Muscle layer of colon (tissue), 2 donors: ENCODE measurements around the gene ADARB1.

Experiments used
- H3K27ac ChIP-seq: one replicate; pipeline ENCODE4 v1.7.0; 2013; ENCODE audit warnings: low read depth, mild to moderate bottlenecking, low read length, moderate library complexity
- H3K27me3 ChIP-seq, 2 donors: one replicate each; pipeline ENCODE4 v1.7.0; 2013; ENCODE audit warnings: low read length in 2 of 2, mild to moderate bottlenecking in 2 of 2; ENCODE audit not compliant: insufficient read depth in 2 of 2, control insufficient read depth in 1 of 2
- H3K36me3 ChIP-seq: one replicate; pipeline ENCODE4 v1.7.0; 2013; ENCODE audit warnings: mild to moderate bottlenecking, low read length; ENCODE audit not compliant: insufficient read depth
- H3K4me1 ChIP-seq: one replicate; pipeline ENCODE4 v1.7.0; 2013; ENCODE audit warnings: mild to moderate bottlenecking, low read length; ENCODE audit not compliant: insufficient read depth
- H3K4me3 ChIP-seq, 2 donors: one replicate each; pipeline ENCODE4 v1.7.0; 2013; ENCODE audit warnings: low read length in 2 of 2, low read depth in 1 of 2, mild to moderate bottlenecking in 1 of 2, moderate library complexity in 1 of 2
- H3K9ac ChIP-seq: one replicate; pipeline ENCODE4 v1.7.0; 2013; ENCODE audit warnings: low read length
- H3K9me3 ChIP-seq: one replicate; pipeline ENCODE4 v1.7.0; 2013; ENCODE audit warnings: mild to moderate bottlenecking, low read length
- donor health status: abdominal sarcoma.
- donor health status: Adenocarcinoma of cecum.

ADARB1 gene

DNA sequence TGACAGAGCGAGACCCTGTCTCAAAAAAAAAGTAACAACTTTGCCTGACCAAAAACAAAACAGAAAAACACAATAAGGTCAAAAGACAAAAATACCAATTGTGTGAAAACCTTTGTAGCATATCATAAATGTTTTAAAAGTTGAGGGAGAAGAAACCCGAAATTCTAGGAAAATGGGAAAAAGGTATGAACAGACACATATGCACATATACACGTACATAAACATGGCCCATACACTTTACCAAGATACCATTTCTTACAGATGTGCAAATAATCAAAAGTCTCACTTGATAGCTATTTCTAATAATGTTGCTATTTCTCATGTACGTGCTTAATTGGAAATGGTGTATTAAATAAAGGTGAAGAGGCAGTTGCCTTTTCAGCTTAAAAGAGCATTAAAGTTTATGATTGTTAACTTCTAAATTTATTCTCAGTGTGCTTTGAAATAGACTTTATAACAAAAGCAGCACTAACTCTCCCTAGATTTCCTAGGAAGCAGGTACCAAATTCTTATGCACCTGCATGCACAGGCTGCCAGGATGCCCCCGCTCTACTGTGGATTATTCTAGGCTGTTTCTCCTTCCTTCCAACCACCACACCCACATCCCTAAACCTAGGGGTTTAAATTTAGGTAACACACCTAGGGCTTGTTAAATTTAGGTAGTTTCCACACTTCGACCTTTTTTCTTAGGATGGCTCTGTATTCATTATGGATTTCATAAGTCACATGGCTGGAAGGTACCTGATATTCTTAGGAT, 33.8 kb downstream of the ADARB1 start:
- Histone ChIP-seq H3K4me3 (no peak overlapping the region), H3K27me3 (no peaks in the 10 kb centered on the region), H3K4me1 (peaks cover 53% of the 10 kb centered on the region), H3K9ac (no peak overlapping the region), H3K27ac (no peak overlapping the region), H3K36me3 (no peaks in the 10 kb centered on the region), H3K9me3 (no peaks in the 10 kb centered on the region)

DNA sequence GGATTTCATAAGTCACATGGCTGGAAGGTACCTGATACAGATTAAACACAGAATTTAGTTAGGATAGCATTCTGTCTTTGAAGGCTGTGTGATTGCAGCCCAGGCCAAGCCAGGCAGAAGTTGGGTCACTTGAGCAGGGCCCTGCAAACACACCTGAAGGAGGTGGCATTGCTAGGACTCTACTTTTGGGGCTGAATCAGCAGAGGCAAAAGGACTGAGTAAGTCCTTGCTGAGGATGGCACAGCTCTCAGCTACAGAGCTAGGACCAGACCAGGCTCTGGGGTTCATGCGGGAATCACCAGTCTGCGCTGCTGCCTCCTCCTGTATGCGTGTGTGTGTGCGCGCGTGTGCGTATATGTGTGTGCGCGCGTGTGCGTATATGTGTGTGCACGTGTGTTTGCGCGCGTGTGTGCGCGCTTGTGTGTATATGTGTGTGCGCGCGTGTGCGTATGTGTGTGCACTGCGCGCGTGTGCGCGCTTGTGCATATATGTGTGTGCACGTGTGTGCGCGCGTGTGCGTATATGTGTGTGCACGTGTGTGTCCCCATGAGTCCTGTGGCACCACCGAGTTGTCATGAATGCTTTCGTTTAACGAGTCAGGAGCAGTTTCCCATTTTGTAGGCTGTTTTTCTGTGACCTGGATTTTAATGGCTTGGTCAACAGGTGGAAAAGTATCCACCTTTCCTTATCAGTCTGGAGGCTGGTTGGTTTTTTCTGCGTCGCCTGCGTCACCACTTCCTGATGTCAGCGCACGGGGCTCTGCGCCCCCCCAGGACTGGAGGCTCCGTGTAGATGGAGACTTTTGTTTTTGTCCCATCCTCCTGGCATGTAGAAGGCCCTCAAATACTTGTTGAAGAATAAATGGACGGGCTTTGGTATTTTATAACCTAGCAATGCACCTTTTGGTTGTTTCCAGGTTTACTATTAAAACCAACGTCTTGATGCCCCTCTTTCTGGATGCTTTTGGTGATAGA, 34.7 kb downstream of the ADARB1 start:
- Histone ChIP-seq H3K4me3 (no peak overlapping the region), H3K9ac (no peak overlapping the region), H3K4me1 (peaks cover 53% of the 10 kb centered on the region), H3K36me3 (no peaks in the 10 kb centered on the region), H3K27ac (no peak overlapping the region), H3K9me3 (no peaks in the 10 kb centered on the region), H3K27me3 (no peaks in the 10 kb centered on the region)

DNA sequence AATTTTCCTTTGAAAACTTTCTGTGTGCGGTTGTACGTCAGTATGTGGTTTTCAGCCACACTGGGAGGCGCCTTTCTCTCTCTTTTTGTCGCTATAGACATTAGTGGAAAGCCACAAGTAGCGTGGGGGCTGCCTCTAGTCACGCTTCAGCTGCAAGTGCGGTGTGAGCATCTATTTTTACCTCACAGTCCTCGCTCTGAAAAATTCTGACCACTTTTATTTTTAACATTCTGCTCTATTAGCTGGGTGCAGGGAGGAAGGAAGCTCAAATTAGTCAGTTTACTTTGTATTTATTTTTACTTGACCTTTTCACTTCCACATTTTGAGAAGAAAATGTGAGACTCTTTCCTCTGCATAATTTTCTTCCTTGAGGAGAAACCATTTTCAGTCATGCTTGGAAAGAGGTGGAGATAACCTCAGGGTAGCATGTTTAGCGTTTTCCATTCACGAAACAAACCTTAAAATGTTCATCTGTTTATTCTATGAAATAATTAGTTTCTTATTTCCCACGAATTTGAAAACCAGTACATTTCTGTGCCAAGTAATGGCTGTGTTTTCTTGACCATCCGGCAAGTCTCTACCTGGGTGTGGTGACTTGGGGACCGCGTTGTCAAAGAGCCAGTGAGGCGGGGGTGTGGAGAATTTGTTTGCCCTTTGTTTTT, 35.6 kb downstream of the ADARB1 start:
- Histone ChIP-seq H3K9me3 (no peaks in the 10 kb centered on the region), H3K4me1 (peaks cover 53% of the 10 kb centered on the region), H3K9ac (no peak overlapping the region), H3K27ac (no peak overlapping the region), H3K4me3 (no peak overlapping the region), H3K36me3 (no peaks in the 10 kb centered on the region), H3K27me3 (no peaks in the 10 kb centered on the region)

DNA sequence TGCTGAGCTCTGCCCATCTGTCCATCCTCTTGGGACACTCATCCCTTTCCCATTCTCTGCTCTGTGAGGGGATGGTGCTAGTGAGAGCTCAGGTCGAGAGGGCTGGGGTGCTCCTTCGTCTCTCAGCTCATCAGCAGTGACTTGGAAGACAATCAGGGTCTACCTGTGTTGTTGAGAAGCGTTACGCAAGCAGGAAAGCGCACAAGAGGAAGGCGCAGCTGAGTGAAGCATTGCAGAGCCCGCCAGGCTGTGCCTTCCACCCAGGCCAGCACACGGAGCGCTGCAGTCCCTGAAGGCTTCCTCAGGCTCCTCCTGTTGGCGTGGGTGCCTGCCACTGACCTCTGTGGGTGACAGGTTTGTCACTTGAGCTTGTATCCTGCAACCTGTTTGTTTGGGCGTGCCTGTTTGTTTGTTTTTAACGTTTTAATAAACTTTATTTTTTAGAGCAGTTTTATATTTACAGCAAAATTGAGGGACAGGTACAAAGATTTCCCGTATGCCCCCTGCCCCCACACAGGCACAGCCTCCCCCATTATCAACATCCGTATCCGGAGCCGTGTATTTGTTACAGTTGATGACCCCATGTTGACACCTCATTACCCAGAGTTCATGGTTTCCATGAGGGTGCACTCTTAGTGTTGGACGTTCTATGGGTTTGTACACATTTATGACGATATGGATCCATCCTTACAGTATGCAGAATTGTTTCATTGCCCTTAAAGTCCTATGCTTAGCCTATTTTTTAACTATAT, 36.7 kb downstream of the ADARB1 start:
- H3K36me3 ChIP-seq, result no peaks in the 10 kb centered on the region
- no peak overlapping the region for H3K9ac ChIP-seq
- H3K27ac ChIP-seq, result no peak overlapping the region
- H3K4me1 ChIP-seq, result peaks cover 45% of the 10 kb centered on the region
- no peaks in the 10 kb centered on the region for H3K9me3 ChIP-seq
- no peak overlapping the region for H3K4me3 ChIP-seq
- H3K27me3 ChIP-seq, result no peaks in the 10 kb centered on the region

DNA sequence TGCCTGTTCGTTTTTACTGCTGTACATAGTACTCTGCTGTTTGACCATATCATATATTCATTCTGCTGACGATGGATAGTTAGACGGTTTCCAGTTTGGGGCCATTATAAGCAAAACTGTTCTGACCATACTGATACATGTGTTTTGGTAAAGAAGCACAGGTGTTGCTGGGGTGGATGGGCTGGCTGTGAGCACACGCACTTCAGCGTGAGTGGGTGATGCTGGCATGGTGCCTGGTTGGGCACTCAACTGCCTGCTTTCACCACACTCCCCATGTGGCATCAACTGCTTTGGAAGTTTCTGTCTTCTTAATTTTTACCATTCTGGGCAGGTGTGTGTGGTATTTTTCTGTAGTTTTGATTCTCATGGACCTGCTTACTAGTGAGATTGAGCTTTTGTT, 37.3 kb downstream of the ADARB1 start:
- Histone ChIP-seq H3K9ac (no peak overlapping the region), H3K4me3 (no peak overlapping the region), H3K36me3 (no peaks in the 10 kb centered on the region), H3K4me1 (peaks cover 38% of the 10 kb centered on the region), H3K9me3 (no peaks in the 10 kb centered on the region), H3K27ac (no peak overlapping the region), H3K27me3 (no peaks in the 10 kb centered on the region)

DNA sequence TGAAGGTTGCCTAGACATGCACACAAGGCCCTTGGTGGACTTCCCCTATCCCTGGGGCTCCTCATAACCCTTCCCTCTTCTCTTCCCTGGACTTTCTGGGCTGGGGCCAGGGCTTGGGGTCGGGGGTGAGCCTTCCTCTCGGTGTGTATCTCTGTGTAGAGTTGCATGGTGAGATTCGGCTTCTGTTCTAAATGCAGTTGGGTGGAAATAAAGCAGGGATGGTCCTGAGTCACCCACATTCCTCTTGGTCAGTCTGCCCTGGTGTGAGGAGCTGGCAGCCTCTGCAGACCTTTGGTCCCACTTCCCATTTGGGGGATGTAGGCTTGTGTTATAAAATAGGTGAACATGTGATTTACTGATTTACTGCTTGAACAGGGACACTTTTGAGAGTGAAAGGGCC, 38.0 kb downstream of the ADARB1 start:
- Histone ChIP-seq H3K27me3 (no peaks in the 10 kb centered on the region), H3K36me3 (no peaks in the 10 kb centered on the region), H3K9ac (no peak overlapping the region), H3K4me1 (peaks cover 34% of the 10 kb centered on the region), H3K27ac (no peak overlapping the region), H3K4me3 (no peak overlapping the region), H3K9me3 (no peaks in the 10 kb centered on the region)

DNA sequence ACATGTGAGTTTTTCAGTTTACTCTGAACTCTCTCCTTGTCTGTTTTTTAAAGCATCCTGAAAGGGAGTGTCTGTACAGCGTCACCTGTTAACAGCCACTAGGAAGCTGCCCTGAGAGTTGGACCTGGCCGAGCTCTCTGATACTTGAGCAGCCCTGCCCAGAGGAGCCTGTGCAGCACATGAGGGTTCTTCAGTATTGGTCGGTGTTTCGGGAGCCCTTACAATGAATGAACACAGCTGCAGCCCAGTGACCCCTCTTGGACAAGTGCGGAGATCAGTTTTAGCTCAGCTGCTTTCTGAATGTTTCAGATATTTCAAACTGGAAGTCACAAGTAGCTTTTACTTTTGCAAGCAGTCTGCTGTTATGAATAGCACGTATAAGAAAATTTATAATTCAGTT, 39.2 kb downstream of the ADARB1 start:
- H3K9ac ChIP-seq, result no peak overlapping the region
- no peaks in the 10 kb centered on the region for H3K36me3 ChIP-seq
- H3K4me1 ChIP-seq, result peaks cover 34% of the 10 kb centered on the region
- no peaks in the 10 kb centered on the region for H3K9me3 ChIP-seq
- H3K4me3 ChIP-seq, result no peak overlapping the region
- H3K27ac ChIP-seq, result no peak overlapping the region
- H3K27me3 ChIP-seq, result no peaks in the 10 kb centered on the region

DNA sequence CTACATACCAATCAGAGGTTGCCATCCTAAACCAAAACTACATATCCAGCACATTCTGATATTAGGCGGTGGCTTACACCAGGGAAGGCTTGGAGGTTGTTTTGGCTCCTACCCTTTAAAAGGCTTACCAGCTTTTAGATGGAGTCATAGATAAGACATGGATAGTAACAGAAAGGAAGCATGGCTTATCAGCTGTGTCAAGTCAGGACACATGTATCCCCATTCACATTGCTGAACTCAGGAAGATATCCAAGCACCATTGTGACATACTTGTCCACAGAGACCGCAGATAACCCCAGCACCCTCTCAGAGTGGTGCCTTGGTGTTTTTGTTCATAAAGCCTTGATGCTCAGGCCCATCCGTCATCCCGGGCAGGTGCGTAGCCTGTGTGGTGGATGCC, 39.7 kb downstream of the ADARB1 start:
- H3K27ac ChIP-seq, result peak overlapping the region; percentile 12
- no peaks in the 10 kb centered on the region for H3K9me3 ChIP-seq
- no peaks in the 10 kb centered on the region for H3K36me3 ChIP-seq

DNA sequence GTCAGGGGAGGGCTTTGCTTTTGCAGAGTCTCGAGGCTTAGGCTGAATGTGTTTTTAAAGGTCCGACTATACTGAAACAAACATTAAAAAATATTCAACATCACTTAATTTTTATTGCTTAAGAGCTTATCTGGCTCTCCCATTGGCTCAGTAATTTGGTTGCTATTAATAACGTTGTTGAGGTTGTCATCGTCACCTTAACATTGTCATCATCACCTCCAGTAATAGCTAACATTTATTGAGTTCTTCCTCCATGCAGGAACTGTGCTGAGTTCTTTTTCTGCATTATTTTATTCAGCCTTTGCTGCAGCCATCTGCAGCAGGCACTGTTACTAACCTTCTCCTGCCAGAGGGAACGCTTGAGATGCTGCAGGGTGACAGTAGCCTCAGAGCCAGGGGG, 40.1 kb downstream of the ADARB1 start:
- peak overlapping the region; percentile 12 for H3K27ac ChIP-seq
- no peak overlapping the region for H3K4me3 ChIP-seq
- no peak overlapping the region for H3K9ac ChIP-seq
- H3K4me1 ChIP-seq, result peaks cover 37% of the 10 kb centered on the region
- no peaks in the 10 kb centered on the region for H3K9me3 ChIP-seq
- no peaks in the 10 kb centered on the region for H3K36me3 ChIP-seq
- no peaks in the 10 kb centered on the region for H3K27me3 ChIP-seq

More for the DNA sequence above, 39.7 kb downstream of the ADARB1 start:
- no peaks in the 10 kb centered on the region for H3K27me3 ChIP-seq
- peaks cover 34% of the 10 kb centered on the region for H3K4me1 ChIP-seq
- H3K9ac ChIP-seq, result no peak overlapping the region
- no peak overlapping the region for H3K4me3 ChIP-seq

DNA sequence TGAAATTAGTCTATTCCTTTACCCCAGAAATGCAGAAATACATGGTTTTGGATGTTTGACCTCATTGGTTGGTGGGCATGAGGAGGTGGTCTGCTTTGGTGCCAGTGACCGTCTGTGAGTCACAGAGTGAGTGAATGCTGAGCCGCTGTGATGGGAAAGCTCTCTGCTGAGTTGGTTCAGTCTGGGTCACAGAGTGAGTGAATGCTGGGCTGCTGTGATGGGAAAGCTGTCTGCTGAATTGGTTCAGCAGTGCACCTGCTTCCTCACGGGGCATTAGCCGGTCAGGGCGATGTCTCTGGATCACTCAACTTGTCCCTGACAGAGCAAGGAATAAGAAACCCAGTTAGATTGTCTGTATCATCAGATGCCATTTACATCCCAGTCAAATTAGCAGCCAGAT, 40.8 kb downstream of the ADARB1 start:
- no peak overlapping the region for H3K27ac ChIP-seq
- peaks cover 43% of the 10 kb centered on the region for H3K4me1 ChIP-seq

DNA sequence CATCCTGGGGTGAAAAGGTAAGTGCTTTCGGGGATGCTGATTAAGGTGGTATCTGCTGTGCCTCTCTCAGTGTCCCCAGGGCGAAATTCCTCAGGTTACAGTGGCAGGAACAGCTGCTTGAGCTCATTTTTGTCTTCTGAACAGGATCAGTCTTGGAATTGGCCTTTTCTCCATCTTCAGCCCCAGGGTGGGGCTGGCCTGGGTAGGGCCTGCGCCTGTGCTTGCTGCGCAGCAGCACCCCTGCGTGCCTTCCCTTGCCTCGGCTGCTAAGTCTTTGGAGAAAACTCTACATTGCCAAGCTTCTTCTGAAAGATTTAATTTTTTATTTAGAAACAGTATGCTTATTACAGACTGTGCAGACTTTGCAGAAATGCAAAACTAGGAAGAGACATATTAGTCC, 41.7 kb downstream of the ADARB1 start:
- Histone ChIP-seq H3K4me3 (no peak overlapping the region), H3K4me1 (peaks cover 48% of the 10 kb centered on the region), H3K36me3 (no peaks in the 10 kb centered on the region), H3K9me3 (no peaks in the 10 kb centered on the region), H3K27ac (no peak overlapping the region), H3K27me3 (no peaks in the 10 kb centered on the region), H3K9ac (no peak overlapping the region)

More for the DNA sequence above, 40.8 kb downstream of the ADARB1 start:
- Histone ChIP-seq H3K27me3 (no peaks in the 10 kb centered on the region), H3K4me3 (no peak overlapping the region), H3K36me3 (no peaks in the 10 kb centered on the region), H3K9me3 (no peaks in the 10 kb centered on the region), H3K9ac (no peak overlapping the region)
